Right lobe of liver (tissue), 6 donors: ENCODE measurements around the gene ASCL2. TPM values are rescaled to one million over a fixed set of nuclear protein-coding genes. Genes with fewer than 3 reads are reported as not detected.

Experiments
- ATAC-seq, 4 donors: fragments of 200-7000 bp; cut with Tn5 transposase; one replicate each; pipeline ENCODE4 v1.9.1; 2020; ENCODE audit warnings: mild to moderate bottlenecking in 4 of 4, moderate library complexity in 4 of 4
- DNase-seq, 3 donors: peaks; one replicate each; pipeline ENCODE4 v3.0.0-alpha.2; 2020
- H3K27ac ChIP-seq, 3 donors: fragments of 200-600 bp; one replicate each; pipeline ENCODE4 v1.8.0; 2022
- H3K27me3 ChIP-seq, 2 donors: fragments of 200-600 bp; one replicate each; pipeline ENCODE4 v1.8.0; 2022
- H3K36me3 ChIP-seq, 4 donors: fragments of 200-600 bp; sonication (generic) in 1 of 4; one replicate each; pipeline versions ENCODE4 v1.5.1 to v1.8.0; 2017 to 2022; ENCODE audit warnings: control low read depth in 1 of 4
- H3K4me1 ChIP-seq, 4 donors: fragments of 200-600 bp; sonication (generic) in 1 of 4; one replicate each; pipeline versions ENCODE4 v1.5.1 to v1.8.0; 2017 to 2022; ENCODE audit warnings: control low read depth in 1 of 4
- H3K4me3 ChIP-seq, 3 donors: fragments of 200-600 bp; one replicate each; pipeline ENCODE4 v1.8.0; 2022
- H3K9me3 ChIP-seq, 4 donors: fragments of 200-600 bp; sonication (generic) in 1 of 4; one replicate each; pipeline versions ENCODE4 v1.5.1 to v1.8.0; 2017 to 2022; ENCODE audit warnings: control low read depth in 1 of 4
- POLR2A ChIP-seq: fragments of 450-650 bp; IDR thresholded peaks from one replicate; pipeline ENCODE4 v1.6.1; 2017; ENCODE audit warnings: antibody characterized with exemption, mild to moderate bottlenecking
- WGBS: methylation state at CpG from one replicate; pipeline ENCODE4 v1.1.6; 2018; ENCODE audit warnings: low coverage, low lambda C conversion rate; ENCODE audit not compliant: insufficient coverage; ENCODE audit errors: missing lambda C conversion rate; 5-methylcytosine and 5-hydroxymethylcytosine counted together
- intact Hi-C, 2 donors: fragments of 100-400 bp; cut with DNase I; formaldehyde crosslinking; loops; one replicate each; pipeline versions ENCODE4 v1.11.2 to v1.14.1; 2022
- total RNA-seq, 6 experiments: library from RNA; depleted of rRNA in 2 of 6; stranded (reverse); fragments of >200 nt in 2 of 6; fragmentation: NEBNext Ultra II Directional in 3 of 6; extraction: Animal tissue kit (Norgen Biotek cat#: 25700) in 3 of 6; gene quantifications; one replicate each; pipeline versions ENCODE4 v1.1.0 to v1.2.4, GENCODE V29; 2016 to 2023
- TF ChIP-seq, protein P1 (sequence below), 4 donors: fragments of 200-600 bp in 3 of 4; fragments of 450-650 bp in 1 of 4; IDR thresholded peaks; one replicate each; pipeline versions ENCODE4 v1.5.1 to v1.8.0; 2016 to 2022; ENCODE audit warnings: antibody characterized with exemption in 4 of 4, mild to moderate bottlenecking in 2 of 4
- donor health status: DM: no; HTN: yes; CAD: no.
- donor health status: DM: no; HTN: no; CAD: no.
- donor health status: DM: no; HTN: no; CAD: no.
- donor health status: DM: no; HTN: yes; CAD: no.
- donor health status: DM: no; HTN: yes; CAD: no.

Gene ASCL2
- total RNA-seq, 6 experiments from 2014 or later, result 0.42 to 0.81 (median 0.64) TPM

DNA sequence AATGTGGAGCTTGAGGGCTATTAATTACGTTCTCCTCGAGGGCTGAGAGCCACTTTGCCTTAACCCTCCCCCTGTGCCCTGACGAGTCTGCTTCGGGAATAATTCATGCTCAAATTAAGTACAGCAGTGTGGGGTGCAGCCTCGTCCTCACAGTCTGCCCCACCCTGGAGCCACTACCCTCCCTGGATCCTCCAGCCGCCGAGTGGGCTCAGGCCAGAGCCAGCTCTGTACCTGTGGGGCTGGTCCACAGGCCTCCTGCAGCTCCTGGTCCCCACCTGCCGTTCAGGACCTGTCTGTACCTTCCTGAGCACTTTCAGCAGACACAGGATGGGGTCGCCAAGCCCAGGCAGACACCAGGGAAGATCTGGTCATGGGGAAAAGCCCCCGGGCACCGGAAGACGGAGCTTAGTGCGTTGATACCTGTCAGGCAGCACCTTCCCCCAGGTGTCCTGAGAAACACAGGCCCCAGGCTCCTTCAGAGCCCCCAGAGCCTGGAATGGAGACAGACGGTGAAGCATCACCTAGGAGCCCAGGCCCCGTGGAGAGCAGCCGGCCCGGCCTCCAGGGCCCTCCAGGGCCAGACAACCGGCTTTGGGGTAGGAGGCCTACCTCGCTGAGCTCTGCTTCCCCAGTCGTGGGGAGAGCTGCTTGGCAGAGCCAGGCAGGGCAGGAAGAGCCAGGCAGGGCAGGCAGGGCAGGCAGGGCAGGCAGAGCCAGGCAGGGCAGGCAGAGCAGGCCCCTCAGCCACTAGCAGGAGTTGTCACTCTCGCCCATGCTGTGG is 41.2 kb upstream of the ASCL2 start:
- 51% methylated on average over 2 of the region's 21 CpGs for WGBS
- TF ChIP-seq, protein P1, sequence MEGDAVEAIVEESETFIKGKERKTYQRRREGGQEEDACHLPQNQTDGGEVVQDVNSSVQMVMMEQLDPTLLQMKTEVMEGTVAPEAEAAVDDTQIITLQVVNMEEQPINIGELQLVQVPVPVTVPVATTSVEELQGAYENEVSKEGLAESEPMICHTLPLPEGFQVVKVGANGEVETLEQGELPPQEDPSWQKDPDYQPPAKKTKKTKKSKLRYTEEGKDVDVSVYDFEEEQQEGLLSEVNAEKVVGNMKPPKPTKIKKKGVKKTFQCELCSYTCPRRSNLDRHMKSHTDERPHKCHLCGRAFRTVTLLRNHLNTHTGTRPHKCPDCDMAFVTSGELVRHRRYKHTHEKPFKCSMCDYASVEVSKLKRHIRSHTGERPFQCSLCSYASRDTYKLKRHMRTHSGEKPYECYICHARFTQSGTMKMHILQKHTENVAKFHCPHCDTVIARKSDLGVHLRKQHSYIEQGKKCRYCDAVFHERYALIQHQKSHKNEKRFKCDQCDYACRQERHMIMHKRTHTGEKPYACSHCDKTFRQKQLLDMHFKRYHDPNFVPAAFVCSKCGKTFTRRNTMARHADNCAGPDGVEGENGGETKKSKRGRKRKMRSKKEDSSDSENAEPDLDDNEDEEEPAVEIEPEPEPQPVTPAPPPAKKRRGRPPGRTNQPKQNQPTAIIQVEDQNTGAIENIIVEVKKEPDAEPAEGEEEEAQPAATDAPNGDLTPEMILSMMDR (IDR thresholded peaks at IDR 0.05), result no peak
- TF ChIP-seq POLR2A, result no peak
- intact Hi-C loops, result no loop called here
- Histone ChIP-seq H3K36me3 (no peaks in the 10 kb centered on the region), H3K27me3 (no peaks in the 10 kb centered on the region), H3K4me3 (no peak overlapping the region), H3K27ac (no peak overlapping the region), H3K9me3 (no peaks in the 10 kb centered on the region), H3K4me1 (peaks cover 0 to 7% (median 0%) of the 10 kb centered on the region in 4 donors)
- DNase-seq (peak in 1 of 3 donors; percentile 35), ATAC-seq (no peak)

DNA sequence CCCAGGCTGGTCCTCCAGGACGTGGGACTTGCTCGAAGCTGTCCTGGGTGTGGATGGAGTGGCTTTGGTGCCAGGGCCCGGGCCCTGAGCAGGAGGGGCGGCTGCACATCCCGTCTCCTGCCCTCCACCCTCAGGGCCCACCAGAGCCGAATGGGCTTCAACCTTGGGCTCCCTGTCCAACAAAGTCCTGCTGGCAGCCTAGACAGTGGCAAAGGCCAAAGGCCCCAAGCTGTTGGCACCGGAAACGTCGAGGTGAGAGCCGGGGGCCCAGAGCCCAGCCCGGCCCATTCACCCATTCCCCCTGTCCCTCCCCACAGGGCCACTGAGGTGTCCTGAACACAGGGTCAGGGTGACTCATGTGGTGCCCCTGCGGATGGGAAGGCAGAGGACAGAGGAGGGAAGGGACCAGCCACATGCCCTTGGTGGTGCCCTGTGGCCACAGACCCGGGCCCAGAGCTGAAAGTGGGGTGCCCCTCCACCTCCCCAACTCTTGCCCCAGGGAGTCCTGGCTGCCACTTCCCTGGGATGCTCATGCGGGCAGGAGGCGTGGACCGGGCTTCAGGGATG is 40.5 kb upstream of the ASCL2 start:
- Histone ChIP-seq H3K4me1 (peaks cover 0 to 7% (median 0%) of the 10 kb centered on the region in 4 donors), H3K4me3 (no peak overlapping the region), H3K27me3 (no peaks in the 10 kb centered on the region), H3K36me3 (no peaks in the 10 kb centered on the region), H3K9me3 (no peaks in the 10 kb centered on the region), H3K27ac (no peak overlapping the region)
- TF ChIP-seq POLR2A, result no peak
- TF ChIP-seq, protein P1 (IDR thresholded peaks at IDR 0.05), result no peak
- intact Hi-C loops, result no loop called here
- WGBS, result 94% methylated on average over 3 of the region's 16 CpGs
- peak in 1 of 3 donors; percentile 37 for DNase-seq
- no peak for ATAC-seq

DNA sequence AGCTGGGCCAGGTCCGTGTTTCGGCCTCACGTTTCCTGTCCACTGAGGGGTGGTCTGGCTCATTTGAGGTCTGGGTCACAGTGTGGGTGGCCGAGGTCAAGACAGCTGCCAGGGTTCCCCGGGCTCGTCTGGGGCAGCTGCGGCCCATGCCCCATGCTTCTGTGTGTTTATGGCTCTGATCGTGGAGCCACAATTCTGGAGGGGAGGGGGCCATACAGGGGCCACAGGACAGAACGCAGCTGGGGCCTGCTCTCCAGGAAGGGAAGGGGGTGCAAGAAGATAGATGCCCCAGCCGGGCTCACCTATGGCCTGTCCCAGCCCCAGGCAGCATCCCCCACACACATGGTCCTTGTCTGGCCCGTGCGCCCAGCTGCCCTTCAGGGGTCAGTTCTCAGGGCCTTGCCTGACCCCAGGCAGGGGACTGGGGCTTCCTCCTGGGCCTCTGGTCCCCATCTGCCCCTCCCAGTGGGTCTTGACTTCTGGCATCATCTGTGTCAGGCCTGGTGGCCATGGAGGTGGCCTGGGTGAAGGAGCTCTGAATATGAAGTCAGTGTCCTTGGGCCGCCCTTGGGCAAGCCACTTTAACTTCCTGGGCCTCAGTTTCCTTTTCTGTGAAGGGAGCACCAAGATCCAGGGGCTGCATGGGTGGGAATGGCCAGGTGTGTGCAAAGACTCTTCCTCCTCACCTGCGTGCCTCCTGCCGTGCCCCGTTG is 39.8 kb upstream of the ASCL2 start:
- WGBS, result 69% methylated on average over 3 of the region's 16 CpGs
- Histone ChIP-seq H3K9me3 (no peaks in the 10 kb centered on the region), H3K27ac (no peak overlapping the region), H3K4me1 (peaks cover 0 to 12% (median 2%) of the 10 kb centered on the region in 4 donors), H3K36me3 (no peaks in the 10 kb centered on the region), H3K4me3 (no peak overlapping the region), H3K27me3 (no peaks in the 10 kb centered on the region)
- TF ChIP-seq, protein P1 (IDR thresholded peaks at IDR 0.05), result no peak
- TF ChIP-seq POLR2A, result no peak
- ATAC-seq, result no peak
- intact Hi-C loops, result no loop called here
- peak in 2 of 3 donors; percentile 39 to 40 for DNase-seq

DNA sequence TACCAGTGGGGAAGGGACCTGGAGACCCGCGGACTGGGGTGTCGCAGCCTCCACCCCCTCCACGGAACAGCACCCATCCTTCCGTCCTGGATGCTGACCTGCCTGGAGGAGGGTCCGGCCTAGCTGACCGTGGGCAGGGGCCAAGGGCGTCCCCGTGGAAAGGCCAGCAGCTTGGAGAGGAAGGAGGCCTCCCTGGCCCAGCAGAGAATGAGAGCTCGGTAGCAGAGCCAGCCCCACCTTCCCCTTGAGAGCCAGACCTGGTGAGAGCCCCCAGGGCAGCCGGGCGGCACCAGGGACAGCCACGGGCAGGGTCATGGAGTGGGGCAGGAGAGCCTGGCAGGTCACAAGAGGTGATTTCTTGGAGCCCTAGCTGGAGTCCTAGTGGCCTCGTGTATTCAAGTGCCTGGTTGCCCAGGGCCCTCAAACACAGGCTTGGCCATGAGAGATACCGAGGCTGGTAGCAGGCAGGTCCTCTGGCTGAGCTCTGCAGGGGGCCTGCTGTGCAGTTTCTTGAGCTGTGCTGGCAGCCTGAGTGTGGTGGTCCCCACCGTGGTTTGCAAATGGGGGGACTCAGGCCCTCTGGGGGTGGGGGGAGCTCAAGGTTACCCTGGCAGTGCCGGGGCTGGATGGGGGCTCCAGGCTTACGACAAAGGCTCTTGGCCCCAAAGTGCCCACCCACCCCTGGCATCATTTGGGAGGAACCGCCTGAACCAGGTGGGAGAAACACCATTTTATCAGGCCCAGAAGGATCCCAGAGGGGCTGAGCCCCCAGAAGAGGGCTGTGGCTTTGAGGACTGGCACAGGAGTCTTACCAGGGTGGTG is 39.1 kb upstream of the ASCL2 start:
- peak in 2 of 3 donors; percentile 33 to 37 for DNase-seq
- no peak for ATAC-seq
- TF ChIP-seq, protein P1 (IDR thresholded peaks at IDR 0.05), result no peak
- no peak for TF ChIP-seq POLR2A
- H3K9me3 ChIP-seq, result no peaks in the 10 kb centered on the region
- H3K4me1 ChIP-seq, result peaks cover 0 to 13% (median 3%) of the 10 kb centered on the region in 4 donors
- H3K4me3 ChIP-seq, result no peak overlapping the region
- no peaks in the 10 kb centered on the region for H3K27me3 ChIP-seq
- intact Hi-C loops, result loop anchor here (5.0 kb wide), 2 partner anchors 98 to 108 kb away; no protein-coding TSS in a partner anchor
- H3K36me3 ChIP-seq, result no peaks in the 10 kb centered on the region
- H3K27ac ChIP-seq, result no peak overlapping the region
- 100% methylated on average over 1 of the region's 19 CpGs for WGBS
